Measurements from ENCODE around the gene NCF2.

GRCh38 chr1:183596500-183596899 lies 6.2 kb upstream of the NCF2 start:
- no peak for TF ChIP-seq CTCF (IDR thresholded peaks at IDR 0.05; ENCODE audit: insufficient read depth, low read length, poor library complexity, severe bottlenecking)
- no peak for TF ChIP-seq EZH2phosphoT487 (conservative IDR thresholded peaks at IDR 0.05; ENCODE audit: low read length)

Measured in SU-DHL-6 (cell line).